ENCODE measurements around the gene RBFOX1.

DNA sequence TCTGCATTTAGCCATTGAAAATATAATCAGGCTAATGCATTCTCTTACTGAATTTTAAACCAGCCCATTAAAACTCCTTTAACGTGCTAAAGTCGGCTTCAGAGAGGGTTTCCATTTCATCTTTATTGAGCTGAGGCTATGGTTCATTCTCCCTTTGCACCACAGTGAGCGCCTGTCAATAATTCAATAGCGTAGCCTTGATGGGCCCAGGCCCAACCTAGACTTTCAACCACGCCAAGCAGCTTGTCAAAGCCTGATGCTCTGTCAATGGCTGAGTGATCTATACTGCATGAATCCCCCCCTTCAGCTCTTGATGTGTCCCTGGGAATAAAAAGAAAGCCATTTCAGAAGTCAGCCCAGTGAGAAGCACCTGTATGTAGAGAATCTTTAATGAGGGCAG lies 106.0 kb downstream of the RBFOX1 start:
- TF ChIP-seq POLR2A (IDR thresholded peaks at IDR 0.05) (no peak), EP300 (IDR thresholded peaks at IDR 0.05) (no peak)
- TF ChIP-seq, protein P1, sequence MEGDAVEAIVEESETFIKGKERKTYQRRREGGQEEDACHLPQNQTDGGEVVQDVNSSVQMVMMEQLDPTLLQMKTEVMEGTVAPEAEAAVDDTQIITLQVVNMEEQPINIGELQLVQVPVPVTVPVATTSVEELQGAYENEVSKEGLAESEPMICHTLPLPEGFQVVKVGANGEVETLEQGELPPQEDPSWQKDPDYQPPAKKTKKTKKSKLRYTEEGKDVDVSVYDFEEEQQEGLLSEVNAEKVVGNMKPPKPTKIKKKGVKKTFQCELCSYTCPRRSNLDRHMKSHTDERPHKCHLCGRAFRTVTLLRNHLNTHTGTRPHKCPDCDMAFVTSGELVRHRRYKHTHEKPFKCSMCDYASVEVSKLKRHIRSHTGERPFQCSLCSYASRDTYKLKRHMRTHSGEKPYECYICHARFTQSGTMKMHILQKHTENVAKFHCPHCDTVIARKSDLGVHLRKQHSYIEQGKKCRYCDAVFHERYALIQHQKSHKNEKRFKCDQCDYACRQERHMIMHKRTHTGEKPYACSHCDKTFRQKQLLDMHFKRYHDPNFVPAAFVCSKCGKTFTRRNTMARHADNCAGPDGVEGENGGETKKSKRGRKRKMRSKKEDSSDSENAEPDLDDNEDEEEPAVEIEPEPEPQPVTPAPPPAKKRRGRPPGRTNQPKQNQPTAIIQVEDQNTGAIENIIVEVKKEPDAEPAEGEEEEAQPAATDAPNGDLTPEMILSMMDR (IDR thresholded peaks at IDR 0.05): no peak

Data from ovary (tissue), 3 donors.